HG03135 (cell line): ENCODE results near the gene KRTAP9-4.
"Not testable (repeated sequence)": the region's sequence is repeated elsewhere in the genome, so short reads cannot be mapped to it uniquely, and the experiment has no call there.

Experiments
- ATAC-seq: cut with Tn5 transposase; IDR thresholded peaks from one replicate; pipeline ENCODE4 v1.9.1; 2021; ENCODE audit warnings: mild to moderate bottlenecking, moderate library complexity; ENCODE audit not compliant: unreplicated experiment

KRTAP9-4 gene

DNA sequence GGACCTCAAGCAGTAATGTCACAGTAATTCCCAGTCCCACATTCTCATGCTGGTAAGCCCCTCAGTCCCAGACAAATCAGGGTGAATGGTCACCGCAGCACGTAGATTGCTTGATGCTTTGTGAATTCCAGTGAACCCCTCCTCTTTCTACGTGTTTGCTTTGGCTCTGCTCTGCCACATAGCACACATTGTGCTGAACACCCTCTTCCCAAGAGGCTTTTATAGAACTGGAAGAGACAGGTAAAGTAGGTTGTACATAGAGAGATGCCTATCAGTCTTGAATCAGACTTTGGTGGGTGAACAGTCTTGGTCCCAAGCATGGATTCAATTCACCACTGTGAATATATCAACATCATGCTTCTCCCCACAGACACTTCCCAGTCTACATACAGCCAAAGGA, 15.1 kb downstream of the KRTAP9-4 start:
- ATAC-seq, result no peak

DNA sequence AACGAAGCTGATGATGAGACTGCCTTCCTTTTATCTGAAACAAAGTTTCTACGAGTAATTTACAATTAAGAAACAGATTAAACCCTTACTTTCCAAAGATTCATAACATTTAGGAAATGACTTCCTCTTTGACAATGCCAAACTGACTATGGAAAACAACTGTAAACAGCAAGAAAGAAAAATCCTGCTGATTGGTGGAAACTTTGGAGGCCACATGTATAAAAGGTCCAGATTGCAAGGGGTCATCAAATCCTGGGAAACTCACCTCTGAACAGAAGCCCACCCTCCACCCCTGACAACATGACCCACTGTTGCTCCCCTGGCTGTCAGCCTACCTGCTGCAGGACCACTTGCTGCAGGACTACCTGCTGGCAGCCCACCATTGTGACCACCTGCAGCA, 15.6 kb downstream of the KRTAP9-4 start, which contains the start of gene KRTAP9-6:
Gene KRTAP9-6 (plus strand): TSS at position 301 of the 400 bp plus-strand sequence. CDS start 0 bp downstream, at position 301.
- no peak for ATAC-seq

DNA sequence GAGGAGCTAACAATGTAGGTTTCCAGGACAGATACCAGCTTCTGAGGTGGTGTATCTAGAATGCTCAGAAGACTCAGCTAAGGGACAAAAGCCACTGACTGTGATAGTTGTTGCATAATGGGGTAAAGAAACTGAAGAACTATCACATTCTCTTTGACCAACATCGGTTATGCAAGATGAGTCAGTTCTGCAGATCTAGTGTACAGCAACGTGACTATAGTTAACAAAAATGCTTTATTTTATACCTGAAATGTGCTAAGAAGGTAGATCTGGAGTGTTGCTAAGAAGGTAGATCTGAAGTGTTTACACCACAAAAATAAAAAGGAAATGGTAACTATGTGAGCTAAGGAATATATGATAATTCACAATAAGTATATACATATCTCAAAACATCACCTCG, 18.2 kb downstream of the KRTAP9-4 start:
- no peak for ATAC-seq

DNA sequence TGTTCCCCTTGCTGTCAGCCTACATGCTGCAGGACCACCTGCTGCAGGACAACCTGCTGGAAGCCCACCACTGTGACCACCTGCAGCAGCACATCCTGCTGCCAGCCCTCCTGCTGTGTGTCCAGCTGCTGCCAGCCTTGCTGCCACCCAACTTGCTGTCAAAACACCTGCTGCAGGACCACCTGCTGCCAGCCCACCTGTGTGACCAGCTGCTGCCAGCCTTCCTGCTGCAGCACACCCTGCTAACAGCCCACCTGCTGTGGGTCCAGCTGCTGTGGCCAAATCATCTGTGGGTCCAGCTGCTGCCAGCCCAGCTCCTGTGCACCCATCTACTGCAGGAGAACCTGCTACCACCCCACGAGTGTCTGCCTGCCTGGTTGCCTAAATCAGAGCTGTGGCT, 21.8 kb downstream of the KRTAP9-4 start:
- ATAC-seq, result not testable (repeated sequence)

DNA sequence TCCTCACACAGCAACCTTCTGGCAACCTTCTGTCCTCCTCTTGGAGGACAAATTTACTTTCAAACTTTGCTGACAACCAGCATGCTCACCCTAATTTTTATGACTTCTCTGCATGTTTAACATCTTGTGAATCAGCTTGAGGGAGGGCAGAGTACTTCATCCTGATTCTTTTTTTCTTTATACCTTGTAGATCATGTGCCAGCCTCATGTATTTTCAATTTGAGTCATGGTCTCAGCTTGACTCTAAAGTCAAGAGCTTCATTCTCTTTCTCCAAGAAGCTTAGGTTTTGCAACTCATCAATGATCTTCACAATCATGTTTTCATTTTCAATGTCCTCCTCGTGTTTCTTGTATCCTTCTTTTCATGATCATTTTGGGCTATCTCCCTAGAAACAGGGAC, 22.4 kb downstream of the KRTAP9-4 start:
- ATAC-seq, result no peak

DNA sequence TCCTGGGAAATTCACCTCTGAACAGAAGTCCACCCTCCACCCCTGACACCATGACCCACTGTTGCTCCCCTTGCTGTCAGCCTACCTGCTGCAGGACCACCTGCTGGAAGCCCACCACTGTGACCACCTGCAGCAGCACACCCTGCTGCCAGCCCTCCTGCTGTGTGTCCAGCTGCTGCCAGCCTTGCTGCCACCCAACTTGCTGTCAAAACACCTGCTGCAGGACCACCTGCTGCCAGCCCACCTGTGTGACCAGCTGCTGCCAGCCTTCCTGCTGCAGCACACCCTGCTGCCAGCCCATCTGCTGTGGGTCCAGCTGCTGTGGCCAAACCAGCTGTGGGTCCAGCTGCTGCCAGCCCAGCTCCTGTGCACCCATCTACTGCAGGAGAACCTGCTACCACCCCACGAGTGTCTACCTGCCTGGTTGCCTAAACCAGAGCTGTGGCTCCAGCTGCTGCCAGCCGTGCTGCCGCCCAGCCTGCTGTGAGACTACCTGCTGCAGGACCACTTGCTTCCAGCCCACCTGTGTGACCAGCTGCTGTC, 26.2 kb downstream of the KRTAP9-4 start, which contains the start of gene KRTAP9-7:
Gene KRTAP9-7 (plus strand): TSS at position 51 of the 543 bp plus-strand sequence. CDS start 0 bp downstream, at position 51.
- ATAC-seq, result not testable (repeated sequence)

DNA sequence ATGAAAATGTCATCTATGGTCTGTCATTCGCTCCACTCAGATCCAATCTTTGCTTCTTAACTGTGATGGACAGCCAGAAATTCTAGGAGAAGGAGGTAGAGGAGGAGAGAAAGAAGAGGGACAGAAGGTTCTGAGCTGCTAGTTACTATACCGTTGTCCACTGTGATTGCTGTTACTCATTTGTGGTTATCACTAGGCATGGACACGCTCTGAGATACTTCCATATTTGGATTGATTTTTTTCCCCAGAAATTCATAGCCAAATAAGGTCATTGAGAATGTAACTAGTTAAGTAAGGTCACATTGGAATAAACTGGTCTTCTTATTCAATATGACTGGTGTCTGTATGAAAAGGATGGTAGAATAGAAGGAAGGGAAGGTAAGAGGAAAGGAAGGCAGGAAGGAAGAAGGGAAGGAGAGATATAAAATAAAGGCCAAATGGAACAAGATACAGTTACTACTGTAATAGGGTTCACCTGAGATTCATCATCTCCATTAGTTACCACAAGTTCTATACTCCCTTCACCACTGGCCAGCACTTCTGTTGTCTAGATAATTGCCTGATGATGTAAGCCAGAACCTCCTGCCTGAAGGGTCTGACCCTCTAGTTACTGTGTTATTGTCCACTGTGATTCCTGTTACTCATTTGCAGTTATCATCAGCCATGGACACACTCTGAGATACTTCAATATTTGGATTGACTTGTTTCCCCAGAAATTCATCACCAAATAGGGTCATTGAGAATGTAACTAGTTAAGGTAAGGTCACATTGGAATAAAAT, 28.9 kb downstream of the KRTAP9-4 start:
- ATAC-seq, result no peak

DNA sequence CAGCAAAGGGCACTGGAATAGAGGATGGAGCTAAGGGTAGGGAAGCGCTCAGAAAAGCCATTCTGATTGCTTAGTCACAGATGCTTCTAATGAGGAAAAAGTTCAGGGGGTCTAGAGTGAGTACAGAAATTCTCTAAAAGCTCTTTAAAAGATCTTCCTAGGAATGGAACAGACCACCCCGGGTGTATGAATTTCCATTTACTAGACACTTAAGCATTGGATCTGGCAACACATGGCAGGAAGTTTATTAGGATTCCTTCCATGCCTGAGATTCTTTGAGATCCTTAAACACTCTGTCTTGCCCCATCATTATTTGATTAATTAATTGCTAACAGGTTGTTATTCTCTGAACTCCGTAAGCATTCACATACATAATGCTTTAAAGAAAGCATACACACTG, 34.6 kb downstream of the KRTAP9-4 start:
- no peak for ATAC-seq

DNA sequence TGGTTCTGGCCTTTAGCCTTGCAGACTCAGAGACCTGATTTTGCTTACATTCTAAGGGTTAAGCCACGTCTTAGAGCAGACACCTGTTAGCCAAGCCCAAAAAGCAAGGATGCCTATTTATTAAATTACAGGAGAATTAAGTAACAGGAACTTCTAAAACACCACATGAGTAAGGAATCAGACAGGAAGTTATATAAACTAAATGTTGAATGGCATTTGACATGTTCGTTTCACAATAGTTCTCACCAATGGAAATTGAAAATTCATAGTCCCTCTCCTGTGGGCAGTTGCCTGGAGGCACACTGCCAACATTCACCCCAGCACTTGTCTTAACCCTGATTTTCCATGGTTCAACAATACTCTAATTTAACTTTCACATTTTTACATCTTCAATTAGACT, 35.1 kb downstream of the KRTAP9-4 start:
- no peak for ATAC-seq

DNA sequence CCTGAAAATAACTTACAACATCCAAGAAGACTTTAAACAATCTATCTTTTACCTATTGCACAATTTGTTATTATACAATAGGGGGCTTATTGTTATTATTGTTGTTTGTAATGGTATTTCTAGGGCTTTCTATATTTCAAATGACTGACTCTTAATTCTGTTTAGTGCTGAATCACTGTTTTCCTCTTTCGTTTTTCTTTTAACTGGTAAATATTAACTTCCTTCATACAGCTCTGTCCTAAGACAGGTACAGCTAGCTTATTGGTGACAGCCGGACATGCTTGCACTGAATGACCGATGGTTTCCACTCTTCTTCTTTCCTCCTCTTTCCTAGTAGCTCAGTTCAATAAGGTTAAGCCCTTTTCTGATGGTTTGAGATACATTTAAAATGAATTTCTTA, 37.6 kb downstream of the KRTAP9-4 start:
- ATAC-seq, result no peak

DNA sequence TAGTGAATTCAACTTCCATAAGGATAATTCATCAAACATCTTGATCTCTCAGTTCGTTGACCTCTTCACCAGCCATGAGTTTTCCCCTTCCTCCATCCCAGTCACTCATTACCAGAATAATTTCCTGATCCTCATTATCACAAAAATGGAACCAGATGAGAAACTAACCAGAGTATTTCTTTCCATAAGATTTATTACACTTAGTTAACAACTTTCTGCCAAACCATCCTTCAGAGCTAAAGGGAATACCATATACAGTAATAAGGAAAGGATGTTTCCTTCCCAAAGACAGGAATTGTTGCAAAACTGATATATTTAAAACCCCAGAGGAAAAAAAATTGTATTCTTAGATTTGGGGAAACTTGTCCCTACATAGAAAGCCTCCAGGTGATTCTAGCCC, 44.5 kb downstream of the KRTAP9-4 start:
- no peak for ATAC-seq

DNA sequence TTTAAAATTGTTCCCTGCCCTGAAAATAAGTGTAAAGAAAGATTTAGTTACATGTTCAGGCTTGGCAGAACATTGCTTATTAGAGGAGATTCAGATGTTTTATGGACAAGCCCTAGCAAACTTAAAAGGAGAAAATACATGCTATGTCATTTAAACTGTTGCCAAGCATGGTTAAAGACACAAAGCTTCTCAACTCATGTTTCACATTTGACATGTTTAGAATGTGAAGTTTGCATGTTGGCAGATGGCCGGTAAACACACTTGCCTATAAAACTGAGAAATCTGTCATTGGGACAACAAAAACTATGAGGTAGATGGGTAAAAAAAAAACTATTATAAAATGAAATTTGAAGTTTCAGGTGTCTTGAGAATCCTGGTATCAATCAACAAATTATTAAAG, 47.4 kb downstream of the KRTAP9-4 start:
- no peak for ATAC-seq

DNA sequence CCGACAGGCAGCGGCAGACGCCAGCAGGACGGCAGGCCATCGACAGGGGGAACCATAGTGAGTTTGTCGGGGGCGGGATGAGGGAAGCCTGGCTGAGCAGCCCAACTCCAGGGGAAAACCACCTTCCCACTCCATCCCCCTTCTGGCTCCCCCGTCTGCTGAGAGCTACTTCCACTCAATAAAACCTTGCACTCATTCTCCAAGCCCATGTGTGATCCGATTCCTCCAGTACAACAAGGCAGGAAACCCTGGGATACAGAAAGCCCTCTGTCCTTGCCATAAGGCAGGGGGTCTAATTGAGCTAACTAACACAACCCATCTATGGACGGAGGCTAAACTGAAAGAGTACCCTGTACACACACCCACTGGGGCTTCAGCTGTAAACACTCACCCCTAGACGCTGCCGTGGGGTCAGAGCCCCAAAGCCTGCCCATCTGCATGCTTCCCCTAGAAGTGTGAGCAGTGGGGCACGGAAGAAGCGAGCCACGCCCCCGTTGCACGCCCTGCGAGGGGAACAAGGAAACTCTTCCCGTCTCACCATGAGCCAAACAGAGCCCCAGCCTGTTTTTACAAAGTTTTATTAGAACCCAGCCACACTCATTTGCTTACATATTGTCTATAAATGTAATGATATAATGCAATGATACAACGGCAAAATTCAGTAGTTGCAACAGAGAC, 49.1 kb downstream of the KRTAP9-4 start:
- no peak for ATAC-seq
